NCI-H774 (cell line): ENCODE measurements around the gene IGSF21.

Source experiments
- DNase-seq: peaks from one replicate; lab custom pipeline; 2025; lab: John Stamatoyannopoulos, UW

Gene IGSF21

DNA sequence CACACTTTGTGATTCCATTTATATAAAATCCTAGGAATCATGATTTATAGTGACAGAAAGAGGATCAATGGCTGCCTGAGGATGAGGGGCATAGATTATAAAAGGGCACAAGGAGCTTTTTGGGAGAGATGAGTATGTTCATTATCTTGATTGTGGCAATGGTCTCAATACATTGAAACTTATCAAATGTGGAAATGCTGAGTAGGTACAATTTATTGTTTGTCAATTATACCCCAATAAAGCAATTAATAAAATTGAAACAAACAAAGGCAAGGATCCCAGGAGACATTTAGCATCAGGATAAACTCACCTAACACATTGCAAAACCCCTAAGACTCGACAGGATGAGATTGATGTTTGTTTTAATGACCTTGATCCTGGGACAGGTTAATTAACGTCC is 220.1 kb downstream of the IGSF21 start:
- DNase-seq: no peak

DNA sequence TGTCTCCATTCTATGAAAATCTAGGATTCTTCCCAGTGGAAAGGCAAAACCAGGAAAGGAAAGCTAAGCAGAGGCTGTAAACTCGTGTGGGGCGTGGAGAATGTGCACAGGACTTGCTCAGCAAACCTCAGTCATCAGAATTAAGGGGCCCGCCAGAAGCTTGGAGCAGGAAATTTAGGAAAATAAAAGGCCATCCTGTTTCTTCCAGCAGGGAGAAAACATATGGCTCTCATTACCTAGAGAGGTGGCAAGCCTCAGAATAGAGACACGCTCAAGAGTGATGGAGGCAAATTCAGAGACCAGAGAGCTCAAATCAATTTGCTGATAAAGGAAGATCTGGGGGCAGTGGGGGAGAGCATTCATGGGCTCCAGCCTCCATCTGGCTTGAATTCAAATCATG is 221.2 kb downstream of the IGSF21 start:
- DNase-seq: no peak

DNA sequence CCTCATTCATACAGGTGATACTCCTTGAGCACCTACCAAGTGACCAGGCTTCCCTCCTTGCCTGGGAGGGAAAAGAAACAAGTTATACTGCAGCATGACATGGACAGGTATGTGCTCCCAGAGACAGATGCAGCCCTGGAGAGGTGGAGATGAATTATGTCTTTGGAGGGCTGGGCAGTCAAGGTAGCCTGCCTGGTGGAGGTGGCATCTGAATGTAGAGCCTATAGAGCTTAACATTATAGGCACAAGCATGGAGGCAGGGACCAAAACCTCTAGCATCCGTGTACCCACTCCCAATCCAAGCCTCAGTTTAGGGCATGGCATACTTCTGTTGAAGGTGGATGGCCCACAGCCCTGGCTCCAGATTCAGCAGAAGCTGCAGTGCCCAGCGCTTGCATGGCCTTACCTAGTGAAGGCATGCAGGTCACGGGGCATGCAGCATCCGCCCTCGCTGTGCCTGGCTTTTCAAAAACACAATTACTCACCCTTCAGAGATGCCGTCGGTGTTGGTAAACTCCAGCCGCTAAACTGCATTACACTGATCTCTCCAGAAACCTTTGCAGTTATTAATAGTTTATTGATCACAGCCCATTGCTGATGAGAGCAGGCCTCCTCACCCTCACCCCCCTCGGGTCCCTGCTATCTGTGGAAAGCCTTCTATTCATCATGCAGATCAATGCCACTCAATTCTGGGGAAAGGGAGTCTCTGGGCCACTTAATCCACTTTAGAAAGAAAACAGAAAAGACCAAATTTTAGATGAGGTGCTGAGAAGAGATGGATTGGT is 222.1 kb downstream of the IGSF21 start:
- no peak for DNase-seq

DNA sequence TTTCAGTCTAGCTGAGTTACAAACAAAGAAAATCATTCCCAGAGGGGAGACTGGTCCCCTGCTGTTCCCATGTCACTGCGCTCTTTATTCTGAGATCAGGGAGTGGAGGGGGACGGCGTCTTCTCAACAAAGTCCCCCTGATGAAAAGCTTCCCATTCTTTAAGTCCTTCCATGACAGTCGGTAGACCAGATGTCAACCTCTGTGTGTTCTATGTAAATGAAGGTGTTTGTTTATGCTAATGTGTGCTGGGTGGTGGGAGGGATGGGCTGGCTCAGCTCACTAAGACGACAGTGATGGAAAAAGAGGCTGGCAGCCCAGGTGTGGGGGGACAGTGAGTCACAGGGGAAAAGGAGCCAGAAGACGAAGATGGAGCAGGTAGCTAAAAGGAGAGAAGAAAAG is 225.0 kb downstream of the IGSF21 start:
- no peak for DNase-seq

DNA sequence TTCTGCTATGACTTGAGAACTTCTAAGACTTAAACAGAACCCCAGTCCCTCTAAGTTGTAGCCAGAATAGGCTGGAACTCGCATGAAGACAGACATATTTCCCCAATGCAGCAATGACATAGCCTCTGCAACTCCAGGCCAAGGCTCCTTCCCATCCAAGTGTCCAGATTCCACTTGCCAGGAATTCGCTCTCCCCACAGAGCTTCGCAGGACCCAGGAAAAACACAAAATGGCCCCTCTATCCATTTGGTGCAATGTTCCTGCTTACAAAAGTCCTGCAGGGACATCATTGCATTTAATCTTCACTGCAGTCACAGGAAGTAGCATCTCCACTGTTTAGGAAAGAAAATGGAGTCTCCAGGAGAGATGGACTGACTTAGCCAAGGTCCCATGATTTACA is 225.6 kb downstream of the IGSF21 start:
- no peak for DNase-seq

DNA sequence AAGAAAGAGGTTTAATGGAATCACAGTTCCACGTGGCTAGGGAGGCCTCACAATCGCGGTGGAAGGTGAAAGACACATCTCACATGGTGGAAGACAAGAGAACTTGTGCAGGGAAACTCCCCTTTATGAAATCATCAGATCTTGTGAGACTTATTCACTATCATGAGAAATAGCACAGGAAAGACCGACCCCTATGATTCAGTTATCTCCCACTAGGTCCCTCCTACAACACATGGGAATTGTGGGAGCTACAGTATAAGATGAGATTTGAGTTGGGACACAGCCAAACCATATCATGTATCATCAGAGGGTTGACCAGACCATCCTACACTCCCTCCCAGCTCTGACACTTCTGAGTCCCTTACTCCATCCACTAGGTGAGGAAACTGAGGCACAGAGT is 229.2 kb downstream of the IGSF21 start:
- DNase-seq: no peak

DNA sequence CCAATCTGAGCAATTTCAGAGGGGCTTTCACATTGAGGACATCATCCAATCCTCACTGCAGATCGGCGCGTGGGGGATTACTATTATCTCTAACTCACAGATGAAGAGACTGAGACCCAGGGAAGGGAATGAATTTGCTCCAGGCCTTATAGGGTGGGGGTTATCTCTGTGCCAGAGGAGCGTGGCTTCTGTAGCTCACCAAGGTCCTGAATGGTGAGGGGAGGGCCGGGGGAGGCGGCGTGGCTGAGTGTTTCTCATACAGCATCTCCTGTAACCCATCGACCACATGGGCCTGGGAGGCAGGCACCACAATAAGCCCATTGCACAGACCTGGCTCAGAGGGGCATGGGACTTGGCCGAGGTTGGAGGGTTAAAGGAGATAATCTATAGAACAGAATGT is 230.2 kb downstream of the IGSF21 start:
- DNase-seq: no peak

DNA sequence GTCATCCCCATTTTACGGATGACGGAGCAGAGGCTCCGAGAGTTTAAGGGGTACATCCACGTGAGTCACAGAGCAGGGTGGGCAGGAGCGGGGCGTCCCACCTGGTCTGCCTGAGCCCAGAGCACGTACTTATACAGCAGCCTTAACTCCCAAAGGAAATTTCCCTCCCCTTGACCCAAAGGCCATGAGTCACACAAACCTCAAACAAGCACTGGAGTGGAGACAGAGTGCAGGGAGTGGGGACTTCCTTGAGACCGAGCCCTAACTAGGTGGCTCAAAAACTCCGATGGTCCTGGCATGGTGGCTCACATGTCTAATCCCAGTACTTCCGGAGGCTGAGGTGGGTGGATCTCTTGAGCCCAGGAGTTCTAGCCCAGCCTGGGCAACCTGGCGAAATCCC is 231.6 kb downstream of the IGSF21 start:
- DNase-seq: no peak

DNA sequence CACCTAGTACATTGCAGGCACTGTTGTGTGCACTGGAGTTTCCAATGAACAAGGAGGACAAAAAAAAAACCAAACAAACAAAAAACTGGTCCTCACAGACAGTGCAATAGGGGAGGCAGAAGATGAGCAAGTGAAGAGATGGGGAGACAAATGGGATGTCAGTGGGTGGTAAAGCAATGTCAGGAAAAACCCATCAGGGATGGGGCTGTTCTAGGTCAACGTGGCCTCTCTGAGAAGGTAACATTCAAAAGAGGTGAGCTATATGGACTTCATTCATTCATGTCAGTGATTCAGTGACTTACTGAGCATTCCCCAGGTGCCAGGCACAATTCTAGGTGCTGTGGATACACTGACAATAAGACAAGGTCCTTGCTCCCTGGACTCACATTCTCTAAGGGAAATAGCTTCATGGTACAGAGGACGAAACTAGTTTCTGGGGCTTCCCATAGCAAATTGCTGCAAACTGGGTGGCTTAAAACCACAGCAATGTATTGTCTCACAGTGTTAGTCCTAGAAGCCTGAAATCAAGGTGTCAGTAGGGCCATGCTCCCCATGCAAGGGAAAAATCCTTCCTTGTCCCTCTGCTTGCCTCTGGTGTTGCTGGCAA is 232.7 kb downstream of the IGSF21 start:
- no peak for DNase-seq

DNA sequence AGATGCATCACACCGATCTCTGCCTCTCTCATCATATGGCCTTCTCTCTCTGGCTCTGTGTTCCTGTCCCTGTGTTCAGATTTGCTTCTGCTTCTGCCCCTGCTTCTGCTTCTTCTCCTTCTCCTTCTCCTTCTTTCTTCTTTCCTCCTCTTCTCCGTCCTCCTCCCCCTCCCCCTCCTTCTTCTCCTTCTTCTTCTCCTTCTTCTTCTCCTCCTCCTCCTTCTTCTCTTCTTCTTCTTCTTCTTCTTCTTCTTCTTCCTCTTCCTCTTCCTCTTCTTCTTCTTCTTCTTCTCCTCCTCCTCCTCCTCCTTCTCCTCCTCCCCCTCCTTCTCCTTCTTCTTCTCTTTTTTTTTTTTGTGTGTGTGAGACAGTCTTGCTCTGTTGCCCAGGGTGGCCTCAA is 233.2 kb downstream of the IGSF21 start:
- no peak for DNase-seq

DNA sequence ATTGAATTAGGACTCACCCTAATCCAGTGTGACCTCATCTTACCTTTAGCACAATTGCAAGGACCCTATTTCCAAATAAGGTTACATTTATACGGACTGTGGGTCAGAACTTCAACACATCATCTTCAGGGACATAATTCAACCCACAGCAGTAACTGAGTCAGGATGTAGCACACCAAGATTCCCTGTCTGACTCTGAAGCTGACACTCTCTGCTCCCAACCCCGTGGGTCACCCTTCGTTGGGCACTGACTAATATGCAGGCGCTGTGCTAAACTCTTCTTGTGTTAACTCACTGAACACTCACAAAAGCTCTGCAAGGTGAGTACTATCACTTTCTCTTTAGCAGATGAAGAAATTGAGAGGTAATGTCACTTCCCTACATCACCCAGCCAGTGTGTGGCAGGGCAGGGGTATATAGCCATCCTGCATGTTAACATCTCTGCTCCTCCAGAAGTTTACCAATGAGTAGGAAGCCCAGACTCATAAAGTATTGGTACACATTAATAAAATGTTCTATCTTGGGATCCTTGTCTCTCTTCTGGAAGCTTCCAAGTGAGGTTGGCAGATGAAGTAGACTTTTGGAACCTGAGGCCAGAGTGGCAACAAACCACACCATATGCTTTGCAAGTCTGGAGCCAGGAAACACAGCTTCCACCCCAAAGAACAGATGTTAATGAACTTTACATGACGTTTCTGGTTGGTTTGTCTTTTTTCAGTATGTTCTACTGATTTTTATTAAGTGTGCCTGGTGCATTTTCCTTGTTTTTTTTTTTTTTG is 233.9 kb downstream of the IGSF21 start:
- DNase-seq: no peak

DNA sequence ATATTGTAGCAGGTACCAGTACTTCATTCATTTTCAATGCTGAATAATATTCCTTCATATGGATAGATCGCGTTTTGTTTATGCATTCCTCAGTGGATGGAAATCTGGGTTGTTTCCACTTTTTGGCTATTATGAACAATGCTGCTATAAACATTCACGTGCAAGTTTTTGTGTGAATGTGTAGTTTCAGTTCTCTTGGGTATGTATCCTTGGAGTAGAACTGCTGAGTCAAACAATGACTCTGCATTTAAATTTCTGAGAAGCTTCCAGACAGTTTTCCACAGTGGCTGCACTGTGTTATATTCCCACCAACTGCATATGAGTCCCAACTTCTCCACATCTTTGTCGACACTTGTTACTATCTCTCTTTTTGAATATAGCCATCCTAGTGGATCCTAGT is 235.1 kb downstream of the IGSF21 start:
- no peak for DNase-seq

DNA sequence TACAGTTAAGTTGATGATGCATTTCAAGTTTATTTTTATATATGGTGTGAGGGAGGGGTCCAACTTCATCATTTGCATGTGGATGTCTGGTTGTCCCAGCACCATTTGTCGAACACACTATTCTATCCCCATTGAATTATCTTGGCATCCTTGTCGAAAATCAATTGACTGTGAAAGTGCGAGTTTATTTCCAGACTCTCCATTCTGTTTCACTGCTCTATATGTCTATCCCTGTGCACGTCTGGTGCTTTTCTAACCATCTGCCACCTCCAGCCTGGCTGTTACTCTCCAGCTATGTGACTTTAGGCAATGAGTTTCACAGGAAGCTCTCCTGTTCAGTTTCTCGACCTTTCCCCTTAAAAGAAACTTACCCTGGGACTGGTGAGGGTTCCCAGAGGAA is 236.0 kb downstream of the IGSF21 start:
- no peak for DNase-seq

DNA sequence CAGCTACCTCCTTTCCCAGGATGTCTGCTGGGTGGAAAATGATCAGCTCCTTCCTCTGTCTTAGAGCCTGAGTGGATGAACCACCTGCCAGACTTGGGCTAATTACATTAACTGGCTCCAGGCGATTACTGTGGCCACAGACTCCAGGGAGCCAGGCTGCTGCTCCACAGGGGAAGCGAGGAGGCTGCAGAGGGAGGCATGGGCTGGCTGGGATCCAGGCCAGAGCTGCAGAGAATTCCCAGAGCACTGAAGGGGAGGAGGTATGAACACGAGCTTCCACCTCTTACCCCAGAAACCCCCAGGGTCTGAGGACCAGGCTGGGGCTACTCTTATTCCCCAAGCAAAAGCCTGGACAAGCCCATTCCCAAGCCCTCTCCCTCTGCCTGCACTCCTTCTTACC is 237.2 kb downstream of the IGSF21 start:
- DNase-seq: no peak

DNA sequence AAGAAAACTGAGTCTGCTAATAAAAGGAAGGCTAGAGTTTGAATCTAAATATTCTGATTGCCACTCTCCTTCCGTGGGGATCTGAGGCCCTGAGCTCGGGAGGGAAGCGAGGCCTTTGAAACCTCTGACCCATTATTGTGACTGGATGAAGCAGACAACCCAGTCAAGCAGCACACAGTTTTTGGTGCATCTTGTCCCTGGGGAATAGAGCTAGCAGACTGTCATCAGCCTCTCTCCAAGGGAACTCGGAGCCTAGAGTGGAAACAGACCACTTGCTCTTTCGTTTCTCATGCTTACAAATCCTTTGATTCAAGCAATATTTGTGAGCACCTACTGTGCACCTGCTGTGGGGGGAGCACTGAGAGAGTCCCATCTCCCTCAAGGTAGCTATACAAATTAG is 240.0 kb downstream of the IGSF21 start:
- DNase-seq: no peak

DNA sequence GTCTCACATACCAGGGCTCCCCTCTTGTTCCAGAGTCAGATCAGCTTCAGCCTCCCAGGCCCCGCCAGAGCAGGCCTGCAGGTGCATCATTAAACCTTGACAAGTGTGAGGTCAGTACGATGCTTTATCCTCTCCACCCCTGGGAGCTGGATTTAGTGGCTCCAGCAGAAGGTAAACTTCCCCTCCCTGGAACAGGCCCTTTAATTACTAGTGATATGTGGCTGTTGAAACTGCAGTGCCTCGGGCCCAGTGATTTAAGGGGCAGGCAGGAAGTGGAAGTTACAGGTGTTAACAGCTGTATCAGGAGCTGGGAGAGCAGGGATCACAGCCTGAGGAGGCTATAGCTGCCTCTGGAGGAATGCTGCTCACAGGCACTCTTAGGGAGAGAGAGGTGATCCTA is 240.8 kb downstream of the IGSF21 start:
- DNase-seq: no peak

DNA sequence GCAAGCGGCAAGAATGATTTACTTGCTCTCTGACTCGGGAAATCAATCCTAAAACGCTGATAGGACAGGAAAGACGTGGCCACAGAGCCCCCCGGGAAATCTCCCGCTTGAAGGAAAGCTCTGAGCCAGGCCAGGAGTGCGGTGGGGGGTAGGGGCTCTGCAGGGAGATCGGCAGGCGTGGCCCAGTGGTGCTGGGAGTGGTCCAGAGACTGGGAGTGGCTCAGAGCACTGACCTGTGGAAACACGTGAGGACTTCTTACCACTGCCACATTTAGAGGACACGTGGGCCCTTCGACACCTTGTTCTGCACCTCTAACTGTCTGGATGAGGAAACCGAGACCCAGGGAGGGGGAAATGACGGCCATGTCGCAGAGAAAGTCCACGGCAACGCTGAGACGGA is 243.1 kb downstream of the IGSF21 start:
- no peak for DNase-seq

DNA sequence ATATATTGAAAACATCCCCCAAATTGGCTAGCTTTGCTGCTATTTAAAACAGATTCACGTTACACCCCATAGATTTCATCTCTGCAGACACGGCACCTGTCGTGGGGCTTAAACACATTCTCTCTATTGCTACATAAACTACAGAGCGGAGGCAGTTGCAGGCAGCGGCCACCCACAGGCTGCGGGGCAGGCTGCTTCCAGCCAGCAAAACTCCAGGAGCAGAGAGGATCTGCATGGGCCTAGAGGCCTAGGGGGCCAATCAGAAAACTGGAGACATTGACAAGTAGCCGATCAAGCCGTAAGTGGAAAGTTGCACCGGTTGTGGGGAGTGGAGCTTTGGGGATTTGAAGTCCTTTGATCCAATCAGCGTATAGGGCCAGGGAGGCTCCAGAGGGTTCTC is 244.1 kb downstream of the IGSF21 start:
- DNase-seq: no peak

DNA sequence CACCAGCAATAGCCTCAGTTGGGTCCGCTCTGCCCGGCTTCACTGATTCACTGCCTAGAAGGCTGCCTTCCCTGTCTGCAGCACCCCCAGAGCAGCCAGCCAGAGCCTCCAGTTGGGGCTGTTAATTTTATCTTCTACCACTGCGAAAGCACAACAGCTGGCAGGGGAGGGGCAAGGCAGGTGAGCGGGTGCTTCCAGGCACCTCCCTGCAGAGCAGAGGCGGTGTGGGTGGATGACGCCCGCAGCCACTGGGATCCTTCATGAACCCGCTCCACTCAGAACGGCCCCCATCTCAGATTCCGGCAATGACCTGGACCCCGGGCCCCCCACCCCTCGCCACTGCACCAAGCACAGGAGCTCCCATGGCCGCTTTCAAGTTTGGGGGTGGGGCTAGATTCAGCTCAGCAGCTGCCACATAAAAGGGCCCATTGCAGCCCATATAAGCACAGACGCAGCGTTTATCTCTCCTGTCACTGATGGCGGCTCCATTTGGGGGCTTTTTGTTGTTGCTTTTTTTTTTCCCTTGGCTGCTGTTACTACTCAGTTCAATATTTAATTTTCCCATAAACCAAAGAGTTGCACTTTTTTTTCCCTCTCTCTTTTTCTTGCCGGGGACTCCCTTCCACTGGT is 245.2 kb downstream of the IGSF21 start:
- DNase-seq: no peak

DNA sequence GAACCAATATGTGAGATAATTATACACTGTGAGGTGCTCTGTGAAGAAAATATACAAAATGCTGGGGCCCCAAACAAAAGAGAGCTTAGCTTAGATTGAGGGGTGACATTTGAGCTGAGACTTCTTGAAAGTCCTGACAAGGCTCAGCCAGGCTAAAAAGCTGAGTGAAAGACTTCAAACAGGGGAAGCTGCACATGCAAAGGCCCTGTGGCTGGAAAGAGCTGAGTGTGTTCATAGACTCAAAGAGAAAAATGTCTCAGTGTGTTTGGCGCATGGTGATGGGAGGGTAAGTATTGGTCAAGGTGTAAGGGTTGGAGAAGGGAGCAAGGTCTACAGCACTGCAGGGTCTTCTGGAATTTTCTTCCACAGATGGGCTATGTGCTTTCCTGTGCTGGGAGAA is 245.9 kb downstream of the IGSF21 start:
- DNase-seq: no peak

DNA sequence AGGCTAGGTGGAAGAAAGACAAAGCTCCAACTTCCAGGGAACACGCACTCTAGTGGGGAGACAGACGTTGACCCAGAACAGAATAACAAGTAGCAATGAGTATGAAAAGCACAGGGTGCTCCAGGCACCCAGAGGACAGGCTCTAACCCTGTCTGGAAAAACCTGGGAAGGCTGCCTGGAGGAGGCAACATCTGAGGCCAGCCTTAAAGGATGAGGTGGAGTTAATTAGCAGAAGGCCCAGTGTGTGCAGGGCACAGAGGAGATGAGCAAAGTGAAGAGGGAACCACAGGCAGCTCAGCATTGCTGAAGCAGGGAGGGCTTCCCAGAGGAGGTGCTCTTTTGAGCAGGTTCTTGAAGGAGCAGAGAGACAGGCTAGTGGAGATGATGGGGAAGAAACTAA is 246.4 kb downstream of the IGSF21 start:
- DNase-seq: no peak

DNA sequence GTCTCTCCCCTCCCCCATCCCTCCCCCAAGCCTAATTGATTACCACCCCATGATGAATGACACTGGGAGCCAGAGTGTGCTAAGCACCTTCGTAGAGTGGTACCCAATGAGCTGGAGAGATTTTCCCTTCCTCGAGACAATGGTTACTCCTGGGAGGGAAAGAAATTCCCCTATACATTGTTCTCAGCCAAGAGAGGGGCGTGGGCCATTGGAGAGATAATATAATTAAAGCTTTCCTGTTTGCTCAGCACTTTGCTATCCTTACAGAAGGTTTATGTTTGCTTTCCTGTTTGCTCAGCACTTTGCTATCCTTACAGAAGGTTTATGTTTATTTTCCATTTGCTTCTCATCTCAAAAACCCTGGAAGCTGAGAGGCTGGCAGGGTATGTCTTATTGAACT is 247.0 kb downstream of the IGSF21 start:
- no peak for DNase-seq
